ENCODE measurements around the gene LPAR3.

- TF ChIP-seq TAF1 (IDR thresholded peaks at IDR 0.05; ENCODE audit: low read depth, low read length) (no peak), POLR2A (IDR thresholded peaks at IDR 0.05; ENCODE audit: low read depth, low read length) (no peak), POLR2AphosphoS5 (IDR thresholded peaks at IDR 0.05; ENCODE audit: low read depth, low read length) (no peak), SPI1 (IDR thresholded peaks at IDR 0.05; ENCODE audit: low read depth, low read length) (no peak), PAX5 (IDR thresholded peaks at IDR 0.05; ENCODE audit: insufficient read depth, low read length, severe bottlenecking) (no peak)
Measured at GRCh38 chr1:84913555-84913892, 20.5 kb upstream of the LPAR3 start.

All from GM12891 (cell line).